GM23338 (cell line): ENCODE results near the gene TMEM131L. TPM values are rescaled to one million over a fixed set of nuclear protein-coding genes. Genes with fewer than 3 reads are reported as not detected.

Experiments
- ATAC-seq: fragments of 200-7000 bp; cut with Tn5 transposase; 3 replicates; pipeline ENCODE4 v1.9.1; 2020
- DNase-seq: peaks from one replicate; pipeline ENCODE4 v3.0.0-alpha.2; 2015; ENCODE audit warnings: low spot score
- H2AFZ ChIP-seq: fragments of 200-600 bp; sonication (generic); 2 replicates; pipeline ENCODE4 v1.8.0; 2016; ENCODE audit warnings: antibody characterized with exemption, mild to moderate bottlenecking, moderate library complexity
- H3F3A ChIP-seq: fragments of 200-600 bp; sonication (generic); replicated peaks from 2 replicates; pipeline ENCODE4 v1.8.0; 2017; ENCODE audit warnings: antibody characterized with exemption, mixed run types, low read depth
- H3K27ac ChIP-seq: fragments of 200-600 bp; sonication (generic); 2 replicates; pipeline ENCODE4 v1.6.1; 2016; ENCODE audit warnings: low read depth
- H3K27me3 ChIP-seq: fragments of 200-600 bp; sonication (generic); 2 replicates; pipeline ENCODE4 v1.8.0; 2016; ENCODE audit warnings: mild to moderate bottlenecking, mixed run types, moderate library complexity; ENCODE audit not compliant: insufficient read depth
- H3K36me3 ChIP-seq: fragments of 200-600 bp; sonication (generic); 2 replicates; pipeline ENCODE4 v1.8.0; 2016; ENCODE audit warnings: mild to moderate bottlenecking; ENCODE audit not compliant: insufficient read depth
- H3K4me1 ChIP-seq: fragments of 200-600 bp; sonication (generic); 2 replicates; pipeline ENCODE4 v1.8.0; 2016; ENCODE audit warnings: mild to moderate bottlenecking, moderate library complexity; ENCODE audit not compliant: insufficient read depth
- H3K4me2 ChIP-seq: fragments of 200-600 bp; sonication (generic); 2 replicates; pipeline ENCODE4 v1.7.1; 2017; ENCODE audit warnings: mixed run types
- H3K4me3 ChIP-seq: fragments of 200-600 bp; sonication (generic); 2 replicates; pipeline ENCODE4 v1.6.1; 2016; ENCODE audit warnings: mixed run types
- H3K79me2 ChIP-seq: fragments of 200-600 bp; sonication (generic); replicated peaks from 2 replicates; pipeline ENCODE4 v1.8.0; 2017; ENCODE audit warnings: mild to moderate bottlenecking; ENCODE audit not compliant: insufficient read depth
- H3K9me2 ChIP-seq: fragments of 200-600 bp; sonication (generic); 2 replicates; pipeline ENCODE4 v1.8.0; 2017; ENCODE audit not compliant: insufficient read depth
- H4K20me1 ChIP-seq: fragments of 200-600 bp; sonication (generic); replicated peaks from 2 replicates; pipeline ENCODE4 v1.8.0; 2017; ENCODE audit warnings: mild to moderate bottlenecking; ENCODE audit not compliant: insufficient read depth
- H3K27ac Mint-ChIP-seq: 2 replicates; pipeline ENCODE4 v1.8.0; 2020; ENCODE audit warnings: inconsistent platforms, mild to moderate bottlenecking, moderate library complexity, mixed read lengths
- H3K27me3 Mint-ChIP-seq: 3 replicates; pipeline ENCODE4 v1.8.0; 2022; ENCODE audit warnings: low read depth, mild to moderate bottlenecking, moderate library complexity, mixed read lengths, inconsistent platforms; ENCODE audit not compliant: insufficient read depth, poor library complexity
- H3K36me3 Mint-ChIP-seq: 3 replicates; pipeline ENCODE4 v1.8.0; 2021; ENCODE audit warnings: low read depth, mild to moderate bottlenecking, inconsistent platforms, moderate library complexity, mixed read lengths
- H3K4me1 Mint-ChIP-seq: 3 replicates; pipeline ENCODE4 v1.8.0; 2020; ENCODE audit warnings: mild to moderate bottlenecking, inconsistent platforms, mixed read lengths
- H3K4me3 Mint-ChIP-seq: 3 replicates; pipeline ENCODE4 v1.8.0; 2021; ENCODE audit warnings: moderate library complexity, mild to moderate bottlenecking, inconsistent platforms, mixed read lengths
- H3K9me3 Mint-ChIP-seq: 3 replicates; pipeline ENCODE4 v1.8.0; 2020; ENCODE audit warnings: moderate library complexity, mild to moderate bottlenecking, inconsistent platforms, mixed read lengths
- CREB1 ChIP-seq: fragments of 250-450 bp; sonication (Bioruptor Pico); IDR thresholded peaks from 2 replicates; pipeline ENCODE4 v1.5.0; 2020; ENCODE audit warnings: low read depth, mild to moderate bottlenecking, moderate library complexity
- CTCF ChIP-seq, 2 experiments: fragments of 200-600 bp in 1 of 2; sonication (generic) in 1 of 2; conservative IDR thresholded peaks; 2 replicates each; pipeline versions ENCODE4 v1.5.1 to v1.6.1; 2016 to 2017; ENCODE audit warnings: antibody characterized with exemption in 2 of 2, low read depth in 2 of 2, mild to moderate bottlenecking in 2 of 2, moderate library complexity in 1 of 2
- ETS1 ChIP-seq: IDR thresholded peaks from 2 replicates; pipeline ENCODE4 v1.6.1; 2016; ENCODE audit warnings: antibody characterized with exemption
- EZH2 ChIP-seq: fragments of 200-600 bp; sonication (generic); IDR thresholded peaks from one replicate; pipeline ENCODE4 v1.8.0; 2017; ENCODE audit warnings: antibody characterized with exemption, mild to moderate bottlenecking, low read depth; ENCODE audit not compliant: unreplicated experiment
- EZH2phosphoT487 ChIP-seq: fragments of 200-600 bp; sonication (generic); IDR thresholded peaks from one replicate; pipeline ENCODE4 v1.8.1; 2018; ENCODE audit warnings: antibody characterized with exemption; ENCODE audit not compliant: unreplicated experiment
- JUNB ChIP-seq: IDR thresholded peaks from one replicate; pipeline ENCODE4 v1.6.1; 2016; ENCODE audit warnings: antibody characterized with exemption; ENCODE audit not compliant: unreplicated experiment
- NANOG ChIP-seq: IDR thresholded peaks from 2 replicates; pipeline ENCODE4 v1.6.1; 2016; ENCODE audit warnings: antibody characterized with exemption, borderline replicate concordance
- POLR2AphosphoS5 ChIP-seq: IDR thresholded peaks from 2 replicates; pipeline ENCODE4 v1.6.1; 2016; ENCODE audit warnings: antibody characterized with exemption, low read depth
- REST ChIP-seq: IDR thresholded peaks from one replicate; pipeline ENCODE4 v1.6.1; 2018; ENCODE audit warnings: antibody characterized with exemption; ENCODE audit not compliant: unreplicated experiment
- STAT1 ChIP-seq: IDR thresholded peaks from one replicate; pipeline ENCODE4 v1.6.1; 2016; ENCODE audit warnings: antibody characterized with exemption; ENCODE audit not compliant: unreplicated experiment
- ZNF114 ChIP-seq: fragments of 250-450 bp; sonication (Bioruptor Pico); IDR thresholded peaks from 2 replicates; pipeline ENCODE4 v1.5.0; 2020; ENCODE audit warnings: mild to moderate bottlenecking, moderate library complexity
- ZNF331 ChIP-seq: fragments of 250-450 bp; sonication (Bioruptor Pico); IDR thresholded peaks from 2 replicates; pipeline ENCODE4 v1.5.0; 2020; ENCODE audit warnings: low read depth, mild to moderate bottlenecking, moderate library complexity
- ZNF462 ChIP-seq: fragments of 250-450 bp; sonication (Bioruptor Pico); IDR thresholded peaks from 2 replicates; pipeline ENCODE4 v1.5.0; 2020; ENCODE audit warnings: mild to moderate bottlenecking, moderate library complexity
- polyA plus RNA-seq: library from polyadenylated mRNA; unstranded; fragments of >200 nt; fragmentation: Nextera tagmentation; extraction: Ambion mirVana; gene quantifications from 2 replicates; pipeline ENCODE4 v1.2.1, GENCODE V29; 2016
- total RNA-seq: library from RNA; depleted of rRNA; stranded (reverse); fragments of >200 nt; shearing (Covaris generic); gene quantifications from 2 replicates; pipeline ENCODE4 v1.2.3, GENCODE V29; 2014

Gene TMEM131L
- total and polyA plus RNA-seq, 2 experiments from 2014 or later: 11.1 to 32.2 TPM

- 0 out of 2 replicates have a peak, but pooled peaks cover 3% of the 10 kb centered on the region for H4K20me1 ChIP-seq
- H3K27me3 ChIP-seq: no peaks in the 10 kb centered on the region
- peaks cover 23% of the 10 kb centered on the region for H3K4me1 ChIP-seq
- H3K79me2 ChIP-seq: peaks cover 68% of the 10 kb centered on the region
- H3K4me2 ChIP-seq: no peak overlapping the region
- H3K9me2 ChIP-seq: no peaks in the 10 kb centered on the region
- no peaks in the 10 kb centered on the region for H3K36me3 ChIP-seq
- no peak for DNase-seq
- no peak overlapping the region for H2AFZ ChIP-seq
- H3K27ac ChIP-seq: no peak overlapping the region
- Mint-ChIP-seq H3K4me3 (no peak overlapping the region), H3K27ac (no peak overlapping the region), H3K9me3 (peaks cover 5% of the 10 kb centered on the region; the same call in 1 of the 3 replicates), H3K36me3 (peaks cover 14% of the 10 kb centered on the region; the same call in 2 of the 3 replicates), H3K4me1 (peaks cover 25% of the 10 kb centered on the region), H3K27me3 (peaks cover 6% of the 10 kb centered on the region)
- no peaks in the 10 kb centered on the region for H3F3A ChIP-seq
- TF ChIP-seq CREB1: no peak
- no peak for TF ChIP-seq EZH2
- TF ChIP-seq REST: no peak
- TF ChIP-seq STAT1: no peak
- no peak for TF ChIP-seq NANOG
- TF ChIP-seq POLR2AphosphoS5: no peak
- no peak for TF ChIP-seq JUNB
- no peak for TF ChIP-seq ZNF462 (CRISPR knock-in tag)
- TF ChIP-seq ZNF114 (CRISPR knock-in tag): no peak
- TF ChIP-seq CTCF (conservative IDR thresholded peaks at IDR 0.05; ENCODE audit: low read depth in 2 of 2): no peak
- TF ChIP-seq ETS1: no peak
- TF ChIP-seq ZNF331 (CRISPR knock-in tag): no peak
- no peak for TF ChIP-seq EZH2phosphoT487
- no peak for ATAC-seq
- no peak overlapping the region for H3K4me3 ChIP-seq
Observed at GRCh38 chr4:153511104-153511503, 44.9 kb downstream of the TMEM131L start.
